HEK293 (cell line): Measurements from ENCODE around the gene CX3CL1.
A peak's percentile ranks its signal among the peaks of the same experiment; 100 is the strongest.

Experiments
- CTCF ChIP-seq: fragments of 450-650 bp; formaldehyde crosslinking; IDR thresholded peaks from 2 replicates; pipeline ENCODE4 v1.5.1; 2016; ENCODE audit warnings: missing biosample characterization, missing genetic modification characterization
- PRDM1 ChIP-seq: fragments of 450-650 bp; formaldehyde crosslinking; IDR thresholded peaks from 2 replicates; pipeline ENCODE4; 2016; ENCODE audit warnings: missing biosample characterization, missing genetic modification characterization
- REST ChIP-seq: fragments of 450-650 bp; formaldehyde crosslinking; IDR thresholded peaks from 2 replicates; pipeline ENCODE4 v1.5.1; 2016; ENCODE audit warnings: missing biosample characterization, missing genetic modification characterization
- TCF7L2 ChIP-seq: IDR thresholded peaks from 2 replicates; pipeline ENCODE4 v1.6.1; 2011; ENCODE audit warnings: low read depth, mild to moderate bottlenecking, inconsistent platforms, low read length, moderate library complexity, borderline replicate concordance
- TSHZ1 ChIP-seq: fragments of 450-650 bp; formaldehyde crosslinking; IDR thresholded peaks from 2 replicates; pipeline ENCODE4 v1.5.1; 2016; ENCODE audit warnings: missing biosample characterization, missing genetic modification characterization, borderline replicate concordance
- ZBTB49 ChIP-seq: fragments of 450-650 bp; formaldehyde crosslinking; IDR thresholded peaks from 2 replicates; pipeline ENCODE4 v1.5.1; 2016; ENCODE audit warnings: missing biosample characterization, missing genetic modification characterization, low read depth
- ZIC2 ChIP-seq: fragments of 450-650 bp; formaldehyde crosslinking; IDR thresholded peaks from 2 replicates; pipeline ENCODE4 v1.5.1; 2016; ENCODE audit warnings: missing biosample characterization, missing genetic modification characterization
- ZNF366 ChIP-seq: fragments of 450-650 bp; formaldehyde crosslinking; conservative IDR thresholded peaks from 2 replicates; pipeline ENCODE4 v1.5.1; 2016; ENCODE audit warnings: missing biosample characterization, missing genetic modification characterization
- ZNF394 ChIP-seq: fragments of 450-650 bp; formaldehyde crosslinking; IDR thresholded peaks from 2 replicates; pipeline ENCODE4 v1.5.1; 2016; ENCODE audit warnings: missing biosample characterization, missing genetic modification characterization, mild to moderate bottlenecking, moderate library complexity, borderline replicate concordance
- ZNF623 ChIP-seq: fragments of 450-650 bp; formaldehyde crosslinking; IDR thresholded peaks from 2 replicates; pipeline ENCODE4 v1.5.1; 2016; ENCODE audit warnings: missing biosample characterization, missing genetic modification characterization

- no peak for TF ChIP-seq CTCF
- TF ChIP-seq PRDM1 = no peak
- no peak for TF ChIP-seq ZIC2
- no peak for TF ChIP-seq ZBTB49 (tag by site-specific recombination)
- TF ChIP-seq ZNF366 (tag by site-specific recombination) = peak; percentile 77
- no peak for TF ChIP-seq ZNF394 (tag by site-specific recombination)
- TF ChIP-seq ZNF623 (tag by site-specific recombination) = no peak
- TF ChIP-seq TSHZ1 (tag by site-specific recombination) = no peak
- no peak for TF ChIP-seq TCF7L2
- TF ChIP-seq REST (tag by site-specific recombination) = no peak
Observed at GRCh38 chr16:57423152-57423551, 50.9 kb downstream of the CX3CL1 start.
